Measurements from ENCODE around the gene NDUFA11.
"Not testable (repeated sequence)": the region's sequence is repeated elsewhere in the genome, so short reads cannot be mapped to it uniquely, and the experiment has no call there.

The NDUFA11 gene

DNA sequence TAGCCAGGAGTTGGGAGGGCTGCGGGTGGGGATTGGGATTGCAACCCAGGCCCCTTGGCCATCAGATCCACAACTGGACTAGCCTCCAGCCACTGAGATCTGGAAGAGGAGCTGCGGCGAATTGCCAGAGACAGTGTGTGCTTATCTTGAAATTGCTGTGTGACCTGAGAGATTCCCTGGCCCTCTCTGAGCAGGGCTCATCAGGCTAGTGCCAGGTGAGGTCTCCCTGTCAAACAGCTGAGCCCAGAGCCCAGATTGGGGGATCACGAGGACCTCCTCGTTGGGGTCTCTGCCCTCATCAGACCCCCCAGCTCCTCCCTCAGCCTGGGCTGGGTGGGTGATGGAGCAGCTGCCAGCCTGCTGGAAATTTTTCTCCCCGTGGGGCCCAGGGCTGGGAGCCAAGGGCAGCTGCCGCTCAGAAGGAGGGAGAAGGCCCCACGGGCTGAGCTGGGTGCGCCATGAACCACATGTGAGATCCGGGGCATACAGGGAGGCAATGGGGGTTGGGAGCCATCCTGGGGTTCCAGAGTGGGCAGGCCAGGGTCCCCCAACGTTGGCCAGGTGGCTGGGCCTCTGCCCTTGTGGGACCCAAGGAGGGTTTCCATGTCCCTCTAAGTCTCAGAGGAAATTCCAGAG lies 40.4 kb downstream of the NDUFA11 start:
- no peak overlapping the region for H2AFZ ChIP-seq (ENCODE audit: low read depth, low read length, severe bottlenecking)
- TF ChIP-seq, protein P1, sequence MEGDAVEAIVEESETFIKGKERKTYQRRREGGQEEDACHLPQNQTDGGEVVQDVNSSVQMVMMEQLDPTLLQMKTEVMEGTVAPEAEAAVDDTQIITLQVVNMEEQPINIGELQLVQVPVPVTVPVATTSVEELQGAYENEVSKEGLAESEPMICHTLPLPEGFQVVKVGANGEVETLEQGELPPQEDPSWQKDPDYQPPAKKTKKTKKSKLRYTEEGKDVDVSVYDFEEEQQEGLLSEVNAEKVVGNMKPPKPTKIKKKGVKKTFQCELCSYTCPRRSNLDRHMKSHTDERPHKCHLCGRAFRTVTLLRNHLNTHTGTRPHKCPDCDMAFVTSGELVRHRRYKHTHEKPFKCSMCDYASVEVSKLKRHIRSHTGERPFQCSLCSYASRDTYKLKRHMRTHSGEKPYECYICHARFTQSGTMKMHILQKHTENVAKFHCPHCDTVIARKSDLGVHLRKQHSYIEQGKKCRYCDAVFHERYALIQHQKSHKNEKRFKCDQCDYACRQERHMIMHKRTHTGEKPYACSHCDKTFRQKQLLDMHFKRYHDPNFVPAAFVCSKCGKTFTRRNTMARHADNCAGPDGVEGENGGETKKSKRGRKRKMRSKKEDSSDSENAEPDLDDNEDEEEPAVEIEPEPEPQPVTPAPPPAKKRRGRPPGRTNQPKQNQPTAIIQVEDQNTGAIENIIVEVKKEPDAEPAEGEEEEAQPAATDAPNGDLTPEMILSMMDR (IDR thresholded peaks at IDR 0.05; ENCODE audit: insufficient read depth, low read length, poor library complexity, severe bottlenecking), result no peak
- no peak for TF ChIP-seq EZH2phosphoT487 (conservative IDR thresholded peaks at IDR 0.05; ENCODE audit: low read length)

DNA sequence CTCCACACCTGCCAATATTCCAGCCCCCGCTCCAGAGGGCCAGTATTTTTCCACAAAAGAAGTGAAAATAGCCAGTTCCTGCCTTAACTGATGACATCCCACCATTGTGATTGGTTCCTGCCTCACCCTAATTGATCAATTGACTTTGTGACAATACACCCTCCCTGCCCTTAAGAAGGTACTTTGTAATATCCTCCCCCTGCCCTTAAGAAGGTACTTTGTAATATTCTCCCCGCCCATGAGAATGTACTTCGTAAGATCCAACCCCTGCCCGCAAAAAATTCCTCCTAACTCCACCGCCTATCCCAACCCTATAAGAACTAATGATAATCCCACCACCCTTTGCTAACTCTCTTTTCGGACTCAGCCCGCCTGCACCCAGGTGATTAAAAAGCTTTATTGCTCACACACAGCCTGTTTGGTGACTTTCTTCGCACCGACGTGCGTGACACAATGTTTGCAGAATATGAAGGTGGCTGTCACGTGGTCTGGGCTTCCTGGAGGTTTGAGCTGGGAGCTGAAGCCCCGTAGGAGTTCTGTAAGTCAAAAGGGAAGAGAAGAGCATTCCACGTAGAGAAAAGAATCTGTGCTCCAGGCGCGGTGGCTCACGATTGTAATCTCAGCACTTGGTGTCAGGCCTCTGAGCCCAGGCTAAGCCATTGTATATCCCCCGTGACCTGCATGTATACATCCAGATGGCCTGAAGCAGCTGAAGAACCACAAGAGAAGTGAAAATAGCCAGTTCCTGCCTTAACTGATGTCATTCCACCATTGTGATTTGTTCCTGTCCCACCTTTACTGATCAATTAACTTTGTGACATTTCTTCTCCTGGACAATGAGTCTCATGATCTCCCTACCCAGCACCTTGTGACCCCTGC lies 46.1 kb downstream of the NDUFA11 start:
- Histone ChIP-seq H3K79me2 (ENCODE audit: insufficient read depth, low read length) (no peaks in the 10 kb centered on the region), H3F3A (ENCODE audit: insufficient read depth) (no peaks in the 10 kb centered on the region), H3K27ac (ENCODE audit: low read depth, low read length) (no peak overlapping the region), H2AFZ (ENCODE audit: low read depth, low read length, severe bottlenecking) (no peak overlapping the region), H3K9ac (ENCODE audit: low read length) (no peak overlapping the region), H3K4me2 (ENCODE audit: low read depth, low read length, poor library complexity, severe bottlenecking) (no peak overlapping the region), H3K36me3 (ENCODE audit: low read length) (no peaks in the 10 kb centered on the region), H3K9me2 (replicated peaks; ENCODE audit: insufficient read depth, low read length) (no peaks in the 10 kb centered on the region), H4K20me1 (ENCODE audit: low read depth, low read length) (no peaks in the 10 kb centered on the region), H3K9me3 (ENCODE audit: insufficient read depth, low read length) (no peaks in the 10 kb centered on the region), H3K27me3 (ENCODE audit: low read length) (no peaks in the 10 kb centered on the region), H3K4me3 (ENCODE audit: insufficient read depth, low read length, poor library complexity, severe bottlenecking) (no peak overlapping the region)
- TF ChIP-seq, protein P1 (IDR thresholded peaks at IDR 0.05; ENCODE audit: insufficient read depth, low read length, poor library complexity, severe bottlenecking), result no peak
- TF ChIP-seq EZH2phosphoT487 (conservative IDR thresholded peaks at IDR 0.05; ENCODE audit: low read length), result no peak

More for the DNA sequence above, 40.4 kb downstream of the NDUFA11 start:
- Histone ChIP-seq H3K79me2 (ENCODE audit: insufficient read depth, low read length) (no peaks in the 10 kb centered on the region), H3K9ac (ENCODE audit: low read length) (no peak overlapping the region), H3K9me3 (ENCODE audit: insufficient read depth, low read length) (no peaks in the 10 kb centered on the region), H3F3A (ENCODE audit: insufficient read depth) (no peaks in the 10 kb centered on the region), H3K36me3 (ENCODE audit: low read length) (no peaks in the 10 kb centered on the region), H3K4me2 (ENCODE audit: low read depth, low read length, poor library complexity, severe bottlenecking) (no peak overlapping the region), H3K27me3 (ENCODE audit: low read length) (no peaks in the 10 kb centered on the region), H3K4me3 (ENCODE audit: insufficient read depth, low read length, poor library complexity, severe bottlenecking) (no peak overlapping the region), H3K27ac (ENCODE audit: low read depth, low read length) (no peak overlapping the region), H4K20me1 (ENCODE audit: low read depth, low read length) (no peaks in the 10 kb centered on the region), H3K9me2 (replicated peaks; ENCODE audit: insufficient read depth, low read length) (no peaks in the 10 kb centered on the region)

DNA sequence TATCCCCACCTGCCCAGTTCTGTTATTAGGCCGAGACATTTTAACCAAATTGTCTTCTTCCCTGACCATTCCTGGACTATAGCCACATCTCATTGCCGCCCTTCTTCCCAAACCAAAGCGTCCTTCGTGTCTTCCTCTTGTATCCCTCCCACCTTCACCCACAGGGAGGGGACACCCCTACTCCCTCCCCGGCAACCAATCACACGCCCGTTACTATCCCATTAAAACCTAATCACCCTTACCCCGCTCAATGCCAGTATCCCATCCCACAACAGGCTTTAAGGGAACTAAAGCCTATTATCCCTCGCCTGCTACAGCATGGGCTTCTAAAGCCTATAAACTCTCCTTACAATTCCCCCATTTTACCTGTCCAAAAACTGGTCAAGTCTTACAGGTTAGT lies 48.4 kb downstream of the NDUFA11 start:
- H3K9me3 ChIP-seq (ENCODE audit: insufficient read depth, low read length); H3K27me3 ChIP-seq (ENCODE audit: low read length); H3K36me3 ChIP-seq (ENCODE audit: low read length); H3K79me2 ChIP-seq (ENCODE audit: insufficient read depth, low read length); H3K4me2 ChIP-seq (ENCODE audit: low read depth, low read length, poor library complexity, severe bottlenecking); H3K9me2 ChIP-seq (replicated peaks; ENCODE audit: insufficient read depth, low read length); H4K20me1 ChIP-seq (ENCODE audit: low read depth, low read length); H2AFZ ChIP-seq (ENCODE audit: low read depth, low read length, severe bottlenecking); H3F3A ChIP-seq (ENCODE audit: insufficient read depth); H3K27ac ChIP-seq (ENCODE audit: low read depth, low read length); H3K9ac ChIP-seq (ENCODE audit: low read length); H3K4me3 ChIP-seq (ENCODE audit: insufficient read depth, low read length, poor library complexity, severe bottlenecking): not testable (repeated sequence)

DNA sequence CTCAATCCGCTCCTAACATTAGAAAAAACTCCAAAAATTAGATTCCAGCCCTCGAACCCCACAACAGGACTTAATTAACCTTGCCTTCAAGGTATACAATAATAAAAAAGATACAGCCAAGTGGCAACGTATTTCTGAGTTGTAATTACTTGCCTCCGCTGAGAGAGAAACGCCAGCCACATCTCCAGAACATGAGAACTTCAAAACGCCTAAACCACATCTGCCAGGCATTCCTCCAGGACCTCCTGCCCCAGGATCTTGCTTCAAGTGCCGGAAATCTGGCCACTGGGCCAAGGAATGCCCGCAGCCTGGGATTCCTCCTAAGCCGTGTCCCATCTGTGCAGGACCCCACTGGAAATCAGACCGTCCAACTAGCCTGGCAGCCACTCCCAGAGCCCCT lies 49.5 kb downstream of the NDUFA11 start:
- not testable (repeated sequence) for H3K9me2 ChIP-seq (replicated peaks; ENCODE audit: insufficient read depth, low read length); H2AFZ ChIP-seq (ENCODE audit: low read depth, low read length, severe bottlenecking); H4K20me1 ChIP-seq (ENCODE audit: low read depth, low read length); H3K9me3 ChIP-seq (ENCODE audit: insufficient read depth, low read length); H3K79me2 ChIP-seq (ENCODE audit: insufficient read depth, low read length); H3K27me3 ChIP-seq (ENCODE audit: low read length); H3K4me3 ChIP-seq (ENCODE audit: insufficient read depth, low read length, poor library complexity, severe bottlenecking); H3F3A ChIP-seq (ENCODE audit: insufficient read depth); H3K4me2 ChIP-seq (ENCODE audit: low read depth, low read length, poor library complexity, severe bottlenecking); H3K36me3 ChIP-seq (ENCODE audit: low read length); H3K9ac ChIP-seq (ENCODE audit: low read length); H3K27ac ChIP-seq (ENCODE audit: low read depth, low read length)

All from SU-DHL-6 (cell line).